Cardiac muscle cell (in vitro differentiated cells and primary cell): ENCODE data around the gene KCNQ5. TPM values are rescaled to one million over a fixed set of nuclear protein-coding genes. Genes with fewer than 3 reads are reported as not detected.

Experiments used
- DNase-seq, 2 donors: peaks; one replicate each; pipeline versions ENCODE4 v3.0.0 to v3.0.0-alpha.2; 2010 to 2017; ENCODE audit warnings: low read depth in 1 of 2, low spot score in 1 of 2
- H3K27ac ChIP-seq: fragments of 200-600 bp; sonication (generic); 2 replicates; pipeline ENCODE4 v1.5.1; 2016
- H3K27me3 ChIP-seq: fragments of 200-600 bp; sonication (generic); 2 replicates; pipeline ENCODE4 v1.6.0; 2016; ENCODE audit warnings: control low read depth
- H3K36me3 ChIP-seq: fragments of 200-600 bp; sonication (generic); 2 replicates; pipeline ENCODE4 v1.5.1; 2016; ENCODE audit warnings: control low read depth
- H3K4me1 ChIP-seq: fragments of 200-600 bp; sonication (generic); 2 replicates; pipeline ENCODE4 v1.8.1; 2017; ENCODE audit warnings: low read depth, mild to moderate bottlenecking, mixed run types
- H3K4me3 ChIP-seq: fragments of 200-600 bp; sonication (generic); 2 replicates; pipeline ENCODE4 v1.5.1; 2016; ENCODE audit warnings: mild to moderate bottlenecking
- H3K9me3 ChIP-seq: fragments of 200-600 bp; sonication (generic); 2 replicates; pipeline ENCODE4 v1.5.1; 2017; ENCODE audit warnings: low read depth, mild to moderate bottlenecking, control low read depth
- CTCF ChIP-seq: IDR thresholded peaks from 2 replicates; pipeline ENCODE4 v1.5.1; 2012; ENCODE audit warnings: low read depth, mild to moderate bottlenecking, low read length
- polyA plus RNA-seq: library from polyadenylated mRNA; unstranded; fragments of >200 nt; fragmentation: Nextera tagmentation; extraction: Ambion mirVana; gene quantifications from 2 replicates; pipeline ENCODE4 v1.2.1, GENCODE V29; 2016
- total RNA-seq: library from RNA; depleted of rRNA; stranded (reverse); fragments of >200 nt; gene quantifications from 2 replicates; pipeline ENCODE4 v1.2.3, GENCODE V29; 2016

Gene KCNQ5
- total and polyA plus RNA-seq, 2 experiments from 2014 or later: 31.4 to 45.4 TPM

GRCh38 chr6:72728706-72729343 lies 107.0 kb downstream of the KCNQ5 start:
- no peaks in the 10 kb centered on the region for H3K36me3 ChIP-seq
- no peaks in the 10 kb centered on the region for H3K4me1 ChIP-seq
- no peak overlapping the region for H3K27ac ChIP-seq
- H3K27me3 ChIP-seq: no peaks in the 10 kb centered on the region
- H3K4me3 ChIP-seq: no peak overlapping the region
- no peak for DNase-seq
- H3K9me3 ChIP-seq: no peaks in the 10 kb centered on the region
- no peak for TF ChIP-seq CTCF

- no peak overlapping the region for H3K4me3 ChIP-seq
- DNase-seq: no peak
- H3K4me1 ChIP-seq: no peaks in the 10 kb centered on the region
- TF ChIP-seq CTCF: no peak
- no peaks in the 10 kb centered on the region for H3K27me3 ChIP-seq
- H3K36me3 ChIP-seq: no peaks in the 10 kb centered on the region
- no peak overlapping the region for H3K27ac ChIP-seq
- no peaks in the 10 kb centered on the region for H3K9me3 ChIP-seq
Observed at GRCh38 chr6:72733045-72733444, 111.2 kb downstream of the KCNQ5 start.

- Histone ChIP-seq H3K27me3 (no peaks in the 10 kb centered on the region), H3K4me1 (peaks cover 19% of the 10 kb centered on the region), H3K9me3 (no peaks in the 10 kb centered on the region), H3K4me3 (no peak overlapping the region), H3K27ac (no peak overlapping the region), H3K36me3 (no peaks in the 10 kb centered on the region)
- DNase-seq: no peak
- no peak for TF ChIP-seq CTCF
Observed at GRCh38 chr6:72738091-72738490, 116.2 kb downstream of the KCNQ5 start.

GRCh38 chr6:72739368-72739779 lies 117.5 kb downstream of the KCNQ5 start:
- Histone ChIP-seq H3K4me3 (no peak overlapping the region), H3K27ac (no peak overlapping the region), H3K4me1 (peaks cover 25% of the 10 kb centered on the region), H3K36me3 (no peaks in the 10 kb centered on the region), H3K9me3 (no peaks in the 10 kb centered on the region), H3K27me3 (no peaks in the 10 kb centered on the region)
- DNase-seq: no peak
- TF ChIP-seq CTCF: no peak

GRCh38 chr6:72740135-72740534 lies 118.3 kb downstream of the KCNQ5 start:
- H3K36me3 ChIP-seq: no peaks in the 10 kb centered on the region
- H3K4me1 ChIP-seq: peaks cover 30% of the 10 kb centered on the region
- H3K4me3 ChIP-seq: no peak overlapping the region
- H3K9me3 ChIP-seq: no peaks in the 10 kb centered on the region
- no peaks in the 10 kb centered on the region for H3K27me3 ChIP-seq
- no peak for TF ChIP-seq CTCF
- DNase-seq: no peak
- H3K27ac ChIP-seq: no peak overlapping the region
